Activated CD4-positive, alpha-beta T cell treated with anti-CD3 and anti-CD28 coated beads, Interleukin-2, amount 10 ng/mL, durations not matched to agents 24 days and 14 days (primary cell): ENCODE data around the gene LRRC14B. TPM values are rescaled to one million over a fixed set of nuclear protein-coding genes. Genes with fewer than 3 reads are reported as not detected.

Experiments
- DNase-seq: peaks from one replicate; pipeline ENCODE4 v3.0.0; 2022
- H3K27ac Mint-ChIP-seq: one replicate; pipeline ENCODE4 v1.8.0; 2022; ENCODE audit warnings: mild to moderate bottlenecking, mixed read lengths
- H3K27me3 Mint-ChIP-seq: one replicate; pipeline ENCODE4 v1.8.0; 2022; ENCODE audit warnings: mixed read lengths
- H3K36me3 Mint-ChIP-seq: one replicate; pipeline ENCODE4 v1.8.0; 2022; ENCODE audit warnings: low read depth, mild to moderate bottlenecking, mixed read lengths
- H3K4me1 Mint-ChIP-seq: one replicate; pipeline ENCODE4 v1.8.0; 2021; ENCODE audit warnings: mixed read lengths
- H3K4me3 Mint-ChIP-seq: one replicate; pipeline ENCODE4 v1.8.0; 2022; ENCODE audit warnings: mild to moderate bottlenecking, moderate library complexity, mixed read lengths
- H3K9me3 Mint-ChIP-seq: one replicate; pipeline ENCODE4 v1.8.0; 2021; ENCODE audit warnings: mixed read lengths
- intact Hi-C: fragments of 100-400 bp; cut with micrococcal nuclease; formaldehyde crosslinking; loops from one replicate; pipeline ENCODE4 v1.15.1; 2023
- total RNA-seq: library from RNA; stranded (reverse); gene quantifications from 2 replicates; pipeline ENCODE4 v1.2.3, GENCODE V29; 2022

LRRC14B gene
- total RNA-seq, 1 donor from 2014 or later: not detected

DNA sequence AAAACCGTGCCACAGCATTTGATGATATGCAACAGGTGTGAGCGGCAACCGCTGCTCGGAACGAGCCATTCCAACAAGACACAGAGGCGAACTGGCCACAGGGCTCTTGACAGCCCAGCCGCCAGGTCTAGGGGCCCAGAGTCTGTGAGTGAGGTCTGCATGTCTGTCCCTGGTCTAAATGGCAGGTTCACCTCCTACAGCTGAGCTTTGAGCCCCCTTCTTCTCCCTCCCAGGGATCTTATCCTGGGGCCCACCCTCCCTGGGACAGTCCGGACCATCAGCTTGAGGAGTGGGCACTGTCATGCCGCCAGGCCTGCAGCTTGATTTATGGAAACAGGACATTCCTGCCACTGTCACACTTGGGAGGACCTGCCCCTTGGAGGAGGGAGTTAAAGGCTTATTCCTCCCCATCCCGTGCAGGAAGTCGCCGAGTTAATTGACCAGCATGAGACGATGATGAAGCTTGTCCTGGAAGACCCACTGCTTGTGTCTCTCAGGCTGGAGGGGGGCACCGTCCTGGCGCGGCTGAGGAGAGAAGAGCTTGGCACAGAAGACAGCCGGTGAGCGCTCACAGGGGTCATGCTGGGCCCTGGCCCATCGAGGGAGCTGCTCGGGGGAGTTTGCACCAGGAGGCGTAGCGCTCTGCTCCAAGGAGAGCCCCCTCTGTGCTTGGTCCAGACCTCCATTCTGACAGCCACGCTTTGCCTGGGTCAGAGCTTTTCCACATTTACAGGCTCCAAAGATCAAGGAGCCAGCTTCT is 35.5 kb upstream of the LRRC14B start:
- no peaks in the 10 kb centered on the region for H3K9me3 Mint-ChIP-seq

DNA sequence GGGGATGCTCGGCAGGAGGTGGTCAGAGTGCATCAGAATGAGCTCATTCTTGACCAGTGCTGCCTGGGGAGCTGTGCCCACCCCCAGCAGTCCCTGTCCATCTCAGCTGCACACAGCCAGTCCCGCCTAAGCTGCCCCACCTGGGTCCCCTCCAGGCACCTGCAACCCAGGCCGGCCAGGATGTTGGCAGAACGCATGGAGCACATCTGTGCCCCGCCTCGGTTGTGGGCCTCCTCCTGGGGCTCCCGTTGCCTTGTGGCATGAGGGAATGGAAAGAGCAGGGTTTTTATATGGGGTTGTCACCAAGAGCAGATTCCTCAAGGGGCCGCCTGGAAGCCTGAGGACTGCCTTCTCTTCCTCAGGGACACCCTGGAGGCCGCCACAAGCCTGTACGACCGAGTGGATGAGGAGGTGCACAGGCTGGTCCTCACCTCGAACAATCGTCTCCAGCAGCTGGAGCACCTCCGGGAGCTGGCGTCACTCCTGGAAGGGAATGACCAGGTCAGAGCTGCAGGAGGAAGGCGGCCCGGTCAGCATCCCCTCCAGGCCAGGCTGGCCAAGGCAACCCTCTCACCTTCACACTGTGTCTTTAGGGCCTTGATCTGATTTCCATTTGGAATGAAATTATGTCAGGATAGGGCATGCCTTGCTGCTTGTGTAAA is 34.8 kb upstream of the LRRC14B start:
- H3K4me1 Mint-ChIP-seq: no peaks in the 10 kb centered on the region
- DNase-seq: no peak
- no peak overlapping the region for H3K27ac Mint-ChIP-seq
- intact Hi-C loops: no loop called here
- H3K27me3 Mint-ChIP-seq: peaks cover 2% of the 10 kb centered on the region
- no peaks in the 10 kb centered on the region for H3K9me3 Mint-ChIP-seq
- H3K36me3 Mint-ChIP-seq: no peaks in the 10 kb centered on the region
- H3K4me3 Mint-ChIP-seq: no peak overlapping the region

More for the DNA sequence above, 35.5 kb upstream of the LRRC14B start:
- no peak overlapping the region for H3K27ac Mint-ChIP-seq
- intact Hi-C loops: no loop called here
- H3K4me3 Mint-ChIP-seq: no peak overlapping the region
- H3K36me3 Mint-ChIP-seq: no peaks in the 10 kb centered on the region
- H3K4me1 Mint-ChIP-seq: no peaks in the 10 kb centered on the region
- no peak for DNase-seq
- H3K27me3 Mint-ChIP-seq: peaks cover 2% of the 10 kb centered on the region

DNA sequence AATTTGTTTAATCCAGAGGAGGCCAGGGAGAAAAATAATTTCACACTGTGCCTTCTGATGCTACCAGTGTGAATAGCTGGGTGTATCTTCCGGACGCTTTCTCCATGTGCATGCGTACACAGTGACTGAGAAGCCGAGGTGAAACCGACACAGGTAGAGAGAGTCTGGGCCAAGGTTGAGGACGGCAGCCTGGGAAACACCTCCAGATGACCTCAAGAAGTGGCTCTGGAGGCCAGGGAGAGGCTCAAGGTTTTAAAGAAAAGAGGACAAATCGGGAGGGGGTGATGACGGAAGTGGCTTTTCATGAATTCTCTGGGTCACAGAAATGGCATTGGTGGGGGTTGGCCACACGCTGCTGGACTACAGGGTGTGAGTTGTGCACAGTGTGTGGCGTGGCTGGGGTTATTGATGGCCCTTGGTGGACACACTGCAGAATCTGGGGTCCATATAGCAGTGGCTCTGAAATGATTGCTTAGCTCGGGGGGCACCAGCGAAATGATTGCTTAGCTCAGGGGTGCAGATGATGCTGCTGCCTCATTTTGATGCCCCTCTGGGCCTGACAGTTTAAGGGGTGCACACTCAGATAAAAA is 34.1 kb upstream of the LRRC14B start:
- intact Hi-C loops: no loop called here
- H3K27ac Mint-ChIP-seq: no peak overlapping the region
- H3K27me3 Mint-ChIP-seq: peaks cover 2% of the 10 kb centered on the region
- DNase-seq: no peak
- H3K9me3 Mint-ChIP-seq: no peaks in the 10 kb centered on the region
- no peaks in the 10 kb centered on the region for H3K4me1 Mint-ChIP-seq
- H3K36me3 Mint-ChIP-seq: no peaks in the 10 kb centered on the region
- H3K4me3 Mint-ChIP-seq: no peak overlapping the region

DNA sequence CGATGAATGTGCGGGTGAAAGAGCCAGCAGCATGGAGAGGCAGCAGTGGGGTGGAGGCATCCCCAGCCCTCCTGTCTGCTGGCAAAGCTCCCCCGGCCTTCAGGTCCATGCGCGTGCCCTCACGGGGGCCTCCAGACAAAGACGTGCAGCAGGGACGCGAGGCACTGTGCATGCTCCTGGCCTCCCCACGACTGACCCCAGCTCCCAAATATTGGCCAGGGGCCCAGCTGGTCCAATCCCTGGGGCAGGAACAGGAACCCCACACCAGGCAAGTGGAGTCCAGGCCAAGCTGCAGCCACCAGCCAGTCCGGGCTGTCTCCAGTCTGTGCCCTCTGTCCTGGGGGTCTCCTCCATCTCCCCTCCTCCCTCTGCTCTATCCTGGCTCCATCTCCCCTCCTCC is 33.5 kb upstream of the LRRC14B start:
- Mint-ChIP-seq H3K36me3 (no peaks in the 10 kb centered on the region), H3K4me1 (no peaks in the 10 kb centered on the region), H3K27me3 (peaks cover 2% of the 10 kb centered on the region), H3K4me3 (no peak overlapping the region), H3K27ac (no peak overlapping the region), H3K9me3 (no peaks in the 10 kb centered on the region)
- DNase-seq: no peak
- intact Hi-C loops: no loop called here

DNA sequence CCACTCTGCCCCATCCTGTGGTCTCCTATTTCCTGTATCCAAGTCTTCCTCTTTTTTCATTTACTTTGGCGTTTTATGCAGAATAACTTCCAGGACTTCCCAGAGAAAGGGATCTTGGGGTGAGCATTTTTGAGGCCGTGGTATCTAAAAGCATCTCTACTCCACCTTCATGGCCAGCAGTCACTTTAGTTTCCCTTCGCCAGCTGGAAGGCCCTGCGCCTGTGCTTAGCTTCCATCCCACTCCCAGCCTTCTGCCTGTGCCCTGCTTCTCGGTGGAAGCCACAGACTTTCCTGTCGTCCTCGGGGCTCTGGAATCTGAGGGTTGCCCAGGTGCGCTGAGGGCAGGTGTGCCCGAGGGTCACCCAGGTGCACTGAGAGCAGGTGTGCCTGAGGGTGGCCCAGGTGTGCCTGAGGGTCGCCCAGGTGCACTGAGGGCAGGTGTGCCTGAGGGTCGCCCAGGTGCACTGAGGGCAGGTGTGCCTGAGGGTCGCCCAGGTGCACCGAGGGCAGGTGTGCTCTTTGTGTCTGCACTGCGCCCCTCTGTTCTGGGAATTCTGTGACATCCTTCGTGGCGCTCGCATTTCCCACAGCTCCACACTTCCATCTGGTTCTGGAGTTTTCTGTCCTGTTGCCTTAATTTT is 32.4 kb upstream of the LRRC14B start:
- no peaks in the 10 kb centered on the region for H3K36me3 Mint-ChIP-seq
- peaks cover 2% of the 10 kb centered on the region for H3K27me3 Mint-ChIP-seq
- no peak overlapping the region for H3K27ac Mint-ChIP-seq
- no peak overlapping the region for H3K4me3 Mint-ChIP-seq
- H3K9me3 Mint-ChIP-seq: no peaks in the 10 kb centered on the region
- intact Hi-C loops: no loop called here
- DNase-seq: no peak
- H3K4me1 Mint-ChIP-seq: no peaks in the 10 kb centered on the region

DNA sequence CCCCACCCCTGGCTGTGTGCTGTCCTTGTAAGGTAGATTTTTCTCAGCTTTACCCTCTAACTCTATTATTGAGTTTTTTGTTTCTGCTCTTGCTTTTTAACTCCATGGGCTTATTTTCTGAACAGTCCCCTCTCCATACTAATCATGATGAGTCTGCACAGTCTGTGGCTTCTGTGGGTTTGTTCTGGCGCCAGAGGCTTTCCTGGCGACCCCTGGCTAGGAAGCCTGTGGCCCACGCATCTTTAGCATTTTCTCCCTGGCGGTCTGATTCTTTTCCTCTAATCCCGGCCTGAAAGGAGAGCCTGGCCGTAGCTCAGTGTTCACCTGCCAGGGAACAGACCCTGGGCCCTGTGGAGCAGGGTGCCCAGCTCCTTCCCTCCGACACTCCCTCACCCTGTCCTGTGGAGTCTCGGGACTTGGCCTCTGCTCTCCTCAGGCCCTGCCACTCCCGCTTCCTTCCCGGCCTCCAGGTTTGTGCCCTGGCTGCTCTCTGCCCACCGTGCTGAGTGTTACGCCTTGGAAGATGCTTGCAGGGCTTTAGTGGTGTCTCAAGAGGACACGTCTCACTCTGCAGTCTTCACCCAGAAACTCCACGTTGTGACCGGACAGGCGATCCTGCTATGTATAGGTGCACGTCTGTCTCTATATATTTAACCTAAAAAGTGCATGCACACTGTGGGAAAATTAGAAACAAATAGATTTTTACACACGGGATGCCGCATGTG is 31.7 kb upstream of the LRRC14B start:
- intact Hi-C loops: no loop called here
- no peak overlapping the region for H3K4me3 Mint-ChIP-seq
- H3K27ac Mint-ChIP-seq: no peak overlapping the region
- DNase-seq: no peak
- no peaks in the 10 kb centered on the region for H3K9me3 Mint-ChIP-seq
- no peaks in the 10 kb centered on the region for H3K4me1 Mint-ChIP-seq
- H3K36me3 Mint-ChIP-seq: no peaks in the 10 kb centered on the region
- H3K27me3 Mint-ChIP-seq: peaks cover 2% of the 10 kb centered on the region

DNA sequence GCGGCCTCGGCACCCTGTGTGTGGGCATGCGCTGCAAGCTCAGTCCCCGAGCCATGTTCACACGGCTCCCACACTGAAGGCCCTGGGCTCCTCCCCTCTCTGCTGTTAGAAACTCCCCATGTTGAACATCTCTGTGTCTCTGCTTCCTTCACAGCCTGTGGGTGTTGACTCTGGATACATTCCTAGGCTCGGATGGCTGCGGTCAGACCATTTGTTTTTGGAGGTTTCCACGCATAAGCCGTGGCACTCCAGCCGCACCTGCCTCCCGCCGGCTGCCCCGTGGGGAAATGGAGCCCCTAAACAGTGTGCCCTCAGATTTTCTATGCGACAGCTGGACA is 31.2 kb upstream of the LRRC14B start:
- Mint-ChIP-seq H3K9me3 (no peaks in the 10 kb centered on the region), H3K4me3 (no peak overlapping the region), H3K27ac (no peak overlapping the region), H3K36me3 (no peaks in the 10 kb centered on the region), H3K4me1 (no peaks in the 10 kb centered on the region), H3K27me3 (peaks cover 2% of the 10 kb centered on the region)
- no peak for DNase-seq
- intact Hi-C loops: no loop called here

DNA sequence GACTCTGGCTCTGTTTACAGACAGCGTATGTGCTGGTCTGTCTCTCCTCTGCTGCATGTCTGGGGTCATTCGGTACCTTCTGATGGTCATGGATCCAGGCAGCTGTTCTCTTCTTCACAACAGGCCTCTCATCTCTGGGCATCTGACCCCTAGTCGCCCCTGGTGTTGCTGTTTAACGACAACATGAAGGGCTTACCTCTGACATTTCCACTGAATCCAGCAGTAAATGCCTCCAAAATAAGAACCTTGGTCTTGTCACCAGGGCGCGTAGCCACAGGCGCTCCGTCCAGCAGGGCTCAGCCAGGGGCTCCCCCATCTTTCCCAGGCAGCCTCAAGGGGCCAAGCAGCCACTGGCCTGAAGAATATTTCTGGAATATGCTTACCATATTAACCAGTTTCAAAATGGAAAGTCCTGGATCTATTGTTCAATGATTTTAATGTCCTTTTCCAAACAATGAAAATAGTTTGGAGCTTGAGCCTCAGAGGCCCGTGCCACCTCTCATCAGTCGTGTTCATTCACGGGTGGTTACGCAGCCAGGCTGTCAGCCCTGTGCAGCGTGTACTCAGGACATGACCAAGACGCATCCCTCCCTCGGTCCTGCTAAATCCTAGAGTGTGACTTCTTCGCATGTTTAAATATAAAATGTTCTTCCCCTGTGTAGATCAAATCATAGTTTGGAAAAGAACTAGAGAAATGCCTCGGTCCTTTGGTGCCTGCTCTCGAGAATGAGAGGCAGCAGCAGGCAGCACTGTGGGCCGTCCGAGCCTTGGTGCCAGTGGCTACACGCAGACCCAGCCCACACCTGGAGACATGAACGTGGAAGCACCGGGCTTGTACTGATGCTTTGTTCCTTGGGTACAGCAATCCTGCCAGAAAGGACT is 30.1 kb upstream of the LRRC14B start:
- Mint-ChIP-seq H3K4me3 (no peak overlapping the region), H3K27ac (no peak overlapping the region), H3K4me1 (no peaks in the 10 kb centered on the region), H3K36me3 (no peaks in the 10 kb centered on the region), H3K27me3 (peaks cover 2% of the 10 kb centered on the region), H3K9me3 (no peaks in the 10 kb centered on the region)
- DNase-seq: no peak
- intact Hi-C loops: no loop called here

DNA sequence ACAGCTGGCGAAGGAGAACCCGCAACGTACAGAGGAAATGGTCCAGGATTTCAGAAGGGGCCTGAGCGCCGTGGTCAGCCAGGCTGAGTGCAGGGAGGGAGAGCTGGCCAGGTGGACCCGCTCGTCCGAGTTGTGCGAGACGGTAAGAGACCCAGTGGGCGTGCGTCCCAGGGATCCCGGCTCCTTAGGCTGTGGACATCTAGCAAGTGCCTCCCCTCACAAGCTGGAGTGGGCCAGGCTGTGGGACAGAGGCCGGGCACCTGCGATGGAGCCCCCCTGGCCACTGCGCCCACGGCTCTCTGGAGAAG is 29.5 kb upstream of the LRRC14B start:
- H3K36me3 Mint-ChIP-seq: no peaks in the 10 kb centered on the region
- no peak for DNase-seq
- no peak overlapping the region for H3K4me3 Mint-ChIP-seq
- intact Hi-C loops: no loop called here
- peaks cover 2% of the 10 kb centered on the region for H3K27me3 Mint-ChIP-seq
- no peaks in the 10 kb centered on the region for H3K4me1 Mint-ChIP-seq
- H3K27ac Mint-ChIP-seq: no peak overlapping the region
- H3K9me3 Mint-ChIP-seq: no peaks in the 10 kb centered on the region

DNA sequence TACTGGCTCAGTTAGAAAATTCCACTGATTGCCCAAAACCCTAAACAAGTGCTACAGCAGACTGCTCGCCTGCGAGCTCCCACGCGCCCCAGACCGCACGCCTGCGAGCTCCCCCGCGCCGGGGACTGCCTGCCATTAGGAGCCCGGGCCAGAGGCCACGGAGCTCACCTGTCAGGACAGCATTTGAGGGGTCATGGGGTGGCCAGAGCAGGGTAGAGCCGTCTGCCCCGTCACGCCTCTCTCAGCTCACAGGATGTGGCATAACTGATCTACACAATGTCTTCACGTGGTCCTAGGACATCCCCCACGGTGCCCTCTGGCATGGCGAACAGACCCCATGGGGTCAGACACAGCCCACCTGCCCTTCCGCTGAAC is 29.1 kb upstream of the LRRC14B start:
- no peak overlapping the region for H3K4me3 Mint-ChIP-seq
- DNase-seq: no peak
- H3K27ac Mint-ChIP-seq: no peak overlapping the region
- no peaks in the 10 kb centered on the region for H3K4me1 Mint-ChIP-seq
- H3K9me3 Mint-ChIP-seq: no peaks in the 10 kb centered on the region
- intact Hi-C loops: no loop called here
- H3K36me3 Mint-ChIP-seq: no peaks in the 10 kb centered on the region
- peaks cover 2% of the 10 kb centered on the region for H3K27me3 Mint-ChIP-seq

DNA sequence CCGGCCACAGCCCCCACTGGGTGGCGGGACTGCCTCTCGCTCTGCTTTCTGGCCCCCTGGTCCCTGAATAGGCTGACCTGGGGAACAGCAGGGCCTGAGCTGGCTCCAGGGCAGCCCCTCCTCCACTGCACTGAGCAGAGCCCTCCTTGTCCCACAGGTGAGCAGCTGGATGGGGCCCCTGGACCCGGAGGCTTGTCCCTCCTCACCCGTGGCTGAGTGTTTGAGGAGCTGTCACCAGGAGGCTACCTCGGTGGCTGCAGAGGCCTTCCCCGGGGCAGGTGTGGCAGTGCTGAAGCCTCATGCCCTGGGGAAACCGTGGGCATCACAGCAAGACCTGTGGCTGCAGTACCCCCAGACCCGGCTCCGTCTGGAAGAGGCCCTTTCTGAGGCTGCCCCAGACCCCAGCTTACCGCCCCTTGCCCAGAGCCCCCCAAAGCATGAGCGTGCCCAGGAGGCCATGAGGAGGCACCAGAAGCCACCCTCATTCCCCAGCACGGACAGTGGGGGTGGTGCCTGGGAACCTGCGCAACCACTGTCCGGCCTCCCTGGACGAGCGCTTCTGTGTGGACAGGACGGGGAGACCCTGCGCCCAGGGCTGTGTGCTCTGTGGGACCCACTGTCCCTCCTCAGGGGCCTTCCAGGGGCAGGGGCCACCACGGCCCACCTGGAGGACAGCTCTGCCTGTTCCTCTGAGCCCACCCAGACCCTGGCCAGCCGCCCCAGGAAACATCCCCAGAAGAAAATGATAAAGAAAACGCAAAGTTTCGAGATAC is 28.5 kb upstream of the LRRC14B start:
- Mint-ChIP-seq H3K4me1 (no peaks in the 10 kb centered on the region), H3K27ac (no peak overlapping the region), H3K4me3 (no peak overlapping the region), H3K36me3 (no peaks in the 10 kb centered on the region), H3K27me3 (peaks cover 2% of the 10 kb centered on the region), H3K9me3 (no peaks in the 10 kb centered on the region)
- intact Hi-C loops: no loop called here
- no peak for DNase-seq

DNA sequence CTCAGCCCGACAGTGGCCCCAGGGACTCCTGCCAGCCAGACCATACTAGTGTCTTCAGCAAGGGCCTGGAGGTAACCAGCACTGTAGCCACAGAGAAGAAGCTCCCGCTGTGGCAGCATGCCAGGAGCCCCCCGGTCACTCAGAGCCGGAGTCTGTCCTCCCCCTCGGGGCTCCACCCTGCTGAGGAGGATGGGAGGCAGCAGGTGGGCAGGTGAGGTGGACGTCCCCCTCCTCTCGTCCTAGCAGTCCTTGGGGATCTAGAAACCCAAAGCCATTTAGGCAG is 28.0 kb upstream of the LRRC14B start:
- H3K4me3 Mint-ChIP-seq: no peak overlapping the region
- DNase-seq: no peak
- H3K27me3 Mint-ChIP-seq: peaks cover 2% of the 10 kb centered on the region
- H3K27ac Mint-ChIP-seq: no peak overlapping the region
- intact Hi-C loops: no loop called here
- no peaks in the 10 kb centered on the region for H3K36me3 Mint-ChIP-seq
- no peaks in the 10 kb centered on the region for H3K4me1 Mint-ChIP-seq
- no peaks in the 10 kb centered on the region for H3K9me3 Mint-ChIP-seq

DNA sequence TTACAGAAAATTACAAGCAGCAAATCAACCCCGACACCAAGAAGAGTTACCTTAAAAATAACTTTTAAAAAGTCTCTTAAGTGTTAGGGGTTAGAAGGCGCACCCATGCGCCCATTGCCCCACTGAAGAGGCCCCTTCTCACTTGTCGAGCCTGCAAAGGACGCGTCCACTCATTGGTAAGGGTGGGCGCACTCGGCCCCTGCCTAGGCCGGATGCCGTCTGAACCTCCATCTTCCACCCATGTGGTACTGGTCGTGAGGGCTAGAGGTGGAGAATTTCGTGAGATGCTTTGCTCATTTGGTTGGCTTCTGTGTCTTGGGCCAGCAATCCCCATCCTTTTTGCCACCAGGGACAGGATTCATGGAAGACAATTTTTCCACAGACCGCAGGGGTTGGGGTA is 27.5 kb upstream of the LRRC14B start:
- intact Hi-C loops: no loop called here
- H3K27me3 Mint-ChIP-seq: peaks cover 2% of the 10 kb centered on the region
- H3K27ac Mint-ChIP-seq: no peak overlapping the region
- no peaks in the 10 kb centered on the region for H3K36me3 Mint-ChIP-seq
- DNase-seq: no peak
- no peak overlapping the region for H3K4me3 Mint-ChIP-seq
- no peaks in the 10 kb centered on the region for H3K4me1 Mint-ChIP-seq
- H3K9me3 Mint-ChIP-seq: no peaks in the 10 kb centered on the region
